NT2/D1 (cell line): Measurements from ENCODE around the gene VMP1.

Source experiments
- YY1 ChIP-seq: IDR thresholded peaks from 2 replicates; pipeline ENCODE4 v1.6.1; 2011; ENCODE audit not compliant: insufficient read length, insufficient read depth
- ZNF274 ChIP-seq: IDR thresholded peaks from 2 replicates; pipeline ENCODE4 v1.6.1; 2011; ENCODE audit warnings: mild to moderate bottlenecking, low read depth, low read length

DNA sequence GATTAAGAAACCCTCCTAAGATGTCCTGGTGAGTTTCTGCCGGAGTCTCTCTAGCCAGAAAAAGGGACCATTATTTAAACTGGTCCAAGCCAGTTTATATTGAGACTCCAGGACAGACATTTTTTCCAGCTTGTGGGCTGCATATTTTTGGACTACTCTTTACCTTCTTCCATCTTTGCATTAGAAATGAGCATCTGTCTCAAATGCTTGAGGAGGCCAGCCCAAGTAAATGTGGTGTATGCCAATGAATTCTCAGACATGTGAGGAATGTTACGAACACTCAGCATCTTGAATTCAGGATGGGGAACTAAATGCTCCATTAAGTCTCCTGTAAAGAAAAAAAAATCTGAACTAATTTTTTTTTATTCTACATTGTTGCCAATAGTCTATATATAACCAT lies 166.9 kb downstream of the VMP1 start:
- no peak for TF ChIP-seq ZNF274
- TF ChIP-seq YY1: no peak
